WERI-Rb-1 (cell line): Measurements from ENCODE around the gene BAHCC1.
A peak's percentile ranks its signal among the peaks of the same experiment; 100 is the strongest.

ENCODE experiments used
- DNase-seq: peaks from one replicate; pipeline ENCODE4 v3.0.0-alpha.2; 2020
- H3K27ac ChIP-seq: fragments of 250-450 bp; sonication (Bioruptor Pico); 2 replicates; pipeline ENCODE4 v1.5.1; 2020; ENCODE audit warnings: mild to moderate bottlenecking, moderate library complexity
- H3K27me3 ChIP-seq: fragments of 250-450 bp; sonication (Bioruptor Pico); 2 replicates; pipeline ENCODE4 v1.5.1; 2021; ENCODE audit warnings: mild to moderate bottlenecking, low read depth, moderate library complexity; ENCODE audit not compliant: insufficient read depth, severe bottlenecking
- H3K36me3 ChIP-seq: fragments of 250-450 bp; sonication (Bioruptor Pico); 2 replicates; pipeline ENCODE4 v1.5.1; 2020; ENCODE audit warnings: mild to moderate bottlenecking, moderate library complexity
- H3K4me3 ChIP-seq: 2 replicates; pipeline ENCODE4 v1.5.1; 2011; ENCODE audit warnings: low read depth, mild to moderate bottlenecking, control low read depth, low read length
- H3K9me3 ChIP-seq: fragments of 250-450 bp; sonication (Bioruptor Pico); 2 replicates; pipeline ENCODE4 v1.5.1; 2021; ENCODE audit warnings: mild to moderate bottlenecking, moderate library complexity; ENCODE audit not compliant: severe bottlenecking
- CTCF ChIP-seq: IDR thresholded peaks from 2 replicates; pipeline ENCODE4 v1.5.1; 2011; ENCODE audit warnings: low read depth, mild to moderate bottlenecking, control low read depth, inconsistent platforms, low read length

BAHCC1 gene

GRCh38 chr17:81402530-81402941, 7.3 kb downstream of the BAHCC1 start:
- peaks cover 61% of the 10 kb centered on the region for H3K27me3 ChIP-seq
- no peak overlapping the region for H3K4me3 ChIP-seq
- peaks cover 6% of the 10 kb centered on the region for H3K36me3 ChIP-seq
- H3K9me3 ChIP-seq: no peaks in the 10 kb centered on the region
- TF ChIP-seq CTCF: no peak
- no peak overlapping the region for H3K27ac ChIP-seq
- no peak for DNase-seq

DNA sequence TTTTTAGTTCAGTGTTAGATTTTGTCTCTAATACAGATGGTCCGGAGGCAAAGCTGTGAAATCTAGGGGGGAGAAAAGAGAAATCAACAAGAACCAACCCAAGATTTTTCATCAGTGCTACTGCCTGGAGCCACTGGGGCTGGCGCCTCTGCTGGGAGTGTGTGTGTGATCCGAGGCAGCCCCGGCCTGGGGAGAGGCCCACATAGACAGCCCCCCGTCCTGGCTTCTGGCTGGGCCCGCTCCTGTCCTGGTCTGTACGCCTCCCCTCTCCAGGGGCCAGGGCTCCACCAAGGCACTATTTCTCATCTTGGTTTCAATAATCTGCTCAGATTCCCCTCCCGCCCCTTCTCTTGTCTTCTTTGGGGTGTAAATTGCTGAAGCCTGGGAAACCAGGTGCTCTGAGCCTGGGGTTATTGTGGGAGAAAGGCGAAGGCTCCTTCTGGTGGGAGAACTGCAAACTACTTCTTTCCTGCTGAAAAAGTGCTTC, 7.8 kb downstream of the BAHCC1 start:
- Histone ChIP-seq H3K27ac (no peak overlapping the region), H3K27me3 (peaks cover 58% of the 10 kb centered on the region), H3K4me3 (no peak overlapping the region), H3K9me3 (no peaks in the 10 kb centered on the region), H3K36me3 (peaks cover 6% of the 10 kb centered on the region)
- no peak for TF ChIP-seq CTCF
- no peak for DNase-seq

DNA sequence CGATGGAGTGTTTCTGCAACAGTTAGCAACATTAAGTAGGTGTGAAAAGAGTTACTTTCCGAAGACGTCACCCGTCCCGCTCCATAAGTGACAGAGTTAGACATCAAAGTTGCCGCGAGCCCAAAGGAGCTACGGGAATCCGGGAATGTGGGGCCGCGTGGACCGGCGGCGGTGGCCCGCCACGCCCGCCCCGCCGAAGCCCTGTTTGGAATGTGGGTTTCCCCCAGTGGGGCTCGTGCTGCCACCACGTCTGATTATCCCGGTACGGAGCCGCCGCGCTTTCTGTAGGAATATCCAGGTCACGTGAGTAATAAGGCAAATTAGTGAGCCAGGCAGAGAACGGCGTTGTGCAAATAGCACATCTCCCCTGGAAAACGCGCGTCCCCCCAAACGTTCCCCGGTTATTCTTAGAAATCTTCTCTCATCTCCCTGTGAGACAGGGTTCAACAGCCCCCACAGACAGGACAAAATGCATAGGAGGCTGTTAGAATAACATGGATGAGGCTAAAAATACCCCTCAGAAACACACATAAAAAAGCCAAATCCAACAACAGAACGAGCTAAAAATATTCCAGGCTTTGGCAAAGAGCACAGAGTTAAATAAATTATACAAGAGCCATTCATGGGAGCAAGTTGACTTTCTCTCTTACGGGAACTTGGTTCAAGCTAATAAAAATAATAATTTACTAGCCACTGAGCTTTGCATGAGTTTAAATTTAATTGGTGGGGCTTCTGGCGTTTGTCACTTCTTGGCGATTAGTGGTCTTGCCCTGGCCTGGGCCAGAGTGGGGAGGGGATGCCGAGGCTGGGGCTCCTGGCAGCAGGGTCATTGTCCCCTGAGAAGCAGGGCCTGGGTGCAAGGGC, 8.6 kb downstream of the BAHCC1 start:
- H3K27ac ChIP-seq: no peak overlapping the region
- no peak for TF ChIP-seq CTCF
- H3K4me3 ChIP-seq: no peak overlapping the region
- peaks cover 6% of the 10 kb centered on the region for H3K36me3 ChIP-seq
- peaks cover 49% of the 10 kb centered on the region for H3K27me3 ChIP-seq
- DNase-seq: no peak
- H3K9me3 ChIP-seq: no peaks in the 10 kb centered on the region

GRCh38 chr17:81404558-81405165, 9.4 kb downstream of the BAHCC1 start:
- Histone ChIP-seq H3K4me3 (no peak overlapping the region), H3K27me3 (peaks cover 48% of the 10 kb centered on the region), H3K36me3 (peaks cover 6% of the 10 kb centered on the region), H3K9me3 (no peaks in the 10 kb centered on the region), H3K27ac (no peak overlapping the region)
- DNase-seq: no peak
- no peak for TF ChIP-seq CTCF

DNA sequence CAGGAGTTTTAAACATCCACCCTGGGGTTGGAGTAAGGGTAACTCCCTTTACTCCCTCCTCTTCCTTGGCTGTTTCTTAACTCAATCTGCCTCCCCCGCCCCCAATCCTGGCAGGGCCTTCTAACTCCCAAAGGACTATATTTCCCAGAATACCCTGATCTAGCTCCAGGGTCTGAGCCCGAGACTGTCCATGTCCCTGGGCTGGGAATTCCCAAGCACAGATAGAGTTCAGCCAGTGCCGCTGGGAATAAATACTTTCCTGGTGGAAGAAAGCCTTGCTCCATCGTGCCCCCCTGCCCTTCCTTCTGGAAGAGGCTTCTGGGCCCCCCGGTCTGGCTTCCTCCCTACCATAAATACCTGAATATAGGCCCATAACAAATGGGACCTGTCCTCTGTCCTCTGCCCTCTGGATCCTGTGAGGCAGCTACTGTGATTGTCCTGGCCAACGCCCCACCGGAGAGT, 10.2 kb downstream of the BAHCC1 start:
- H3K9me3 ChIP-seq: no peaks in the 10 kb centered on the region
- TF ChIP-seq CTCF: no peak
- peaks cover 6% of the 10 kb centered on the region for H3K36me3 ChIP-seq
- H3K4me3 ChIP-seq: no peak overlapping the region
- H3K27me3 ChIP-seq: peaks cover 40% of the 10 kb centered on the region
- peak overlapping the region; percentile 53 for H3K27ac ChIP-seq
- no peak for DNase-seq
